Neural progenitor cell (in vitro differentiated cells): ENCODE measurements around the gene KIFC3. TPM values are rescaled to one million over a fixed set of nuclear protein-coding genes. Genes with fewer than 3 reads are reported as not detected.

Experiments used
- DNase-seq: peaks from one replicate; pipeline ENCODE4 v3.0.0-alpha.2; 2016; ENCODE audit warnings: low spot score
- H2AFZ ChIP-seq: fragments of 200-600 bp; sonication (generic); replicated peaks from 2 replicates; pipeline ENCODE4 v1.6.1; 2016; ENCODE audit warnings: antibody characterized with exemption
- H3F3A ChIP-seq: fragments of 200-600 bp; sonication (generic); 2 replicates; pipeline ENCODE4 v1.6.1; 2016; ENCODE audit warnings: antibody characterized with exemption, low read depth
- H3K27ac ChIP-seq: fragments of 200-600 bp; sonication (generic); 2 replicates; pipeline ENCODE4 v1.5.1; 2016; ENCODE audit warnings: mild to moderate bottlenecking
- H3K27me3 ChIP-seq: fragments of 200-600 bp; sonication (generic); 2 replicates; pipeline ENCODE4 v1.6.1; 2016; ENCODE audit warnings: mild to moderate bottlenecking, moderate library complexity
- H3K36me3 ChIP-seq: fragments of 200-600 bp; sonication (generic); 2 replicates; pipeline ENCODE4 v1.5.1; 2016
- H3K4me1 ChIP-seq: fragments of 200-600 bp; sonication (generic); 2 replicates; pipeline ENCODE4 v1.6.1; 2016; ENCODE audit warnings: mixed run types
- H3K4me2 ChIP-seq: fragments of 200-600 bp; sonication (generic); 2 replicates; pipeline ENCODE4 v1.6.1; 2016
- H3K4me3 ChIP-seq: fragments of 200-600 bp; sonication (generic); 2 replicates; pipeline ENCODE4 v1.5.1; 2016
- H3K79me2 ChIP-seq: fragments of 200-600 bp; sonication (generic); 2 replicates; pipeline ENCODE4 v1.6.1; 2016; ENCODE audit warnings: low read depth
- H3K9ac ChIP-seq: fragments of 200-600 bp; sonication (generic); 2 replicates; pipeline ENCODE4 v1.6.1; 2016
- H3K9me3 ChIP-seq: fragments of 200-600 bp; sonication (generic); 2 replicates; pipeline ENCODE4 v1.5.1; 2016; ENCODE audit warnings: low read depth
- H4K20me1 ChIP-seq: fragments of 200-600 bp; sonication (generic); 2 replicates; pipeline ENCODE4 v1.6.1; 2016; ENCODE audit warnings: low read depth
- H3K27ac Mint-ChIP-seq: 3 replicates; pipeline ENCODE4 v1.8.0; 2021; ENCODE audit warnings: mixed read lengths
- H3K27me3 Mint-ChIP-seq: 2 replicates; pipeline ENCODE4 v1.8.0; 2022; ENCODE audit warnings: low read depth, mild to moderate bottlenecking, inconsistent platforms, moderate library complexity, mixed read lengths; ENCODE audit not compliant: insufficient read depth
- H3K36me3 Mint-ChIP-seq: 3 replicates; pipeline ENCODE4 v1.8.0; 2021; ENCODE audit warnings: mixed read lengths
- H3K4me1 Mint-ChIP-seq: 3 replicates; pipeline ENCODE4 v1.8.0; 2021; ENCODE audit warnings: mixed read lengths
- H3K4me3 Mint-ChIP-seq: 3 replicates; pipeline ENCODE4 v1.8.0; 2021; ENCODE audit warnings: mild to moderate bottlenecking, moderate library complexity, mixed read lengths
- H3K9me3 Mint-ChIP-seq: 3 replicates; pipeline ENCODE4 v1.8.0; 2020; ENCODE audit warnings: mixed read lengths
- CTCF ChIP-seq: fragments of 200-600 bp; sonication (generic); IDR thresholded peaks from 2 replicates; pipeline ENCODE4 v1.5.1; 2017; ENCODE audit warnings: antibody characterized with exemption, mild to moderate bottlenecking
- EZH2 ChIP-seq: fragments of 200-600 bp; sonication (generic); IDR thresholded peaks from 2 replicates; pipeline ENCODE4 v1.6.1; 2017; ENCODE audit warnings: antibody characterized with exemption, mild to moderate bottlenecking, moderate library complexity
- EZH2phosphoT487 ChIP-seq: fragments of 200-600 bp; sonication (generic); IDR thresholded peaks from 2 replicates; pipeline ENCODE4 v1.6.1; 2017; ENCODE audit warnings: antibody characterized with exemption
- total RNA-seq: library from RNA; depleted of rRNA; stranded (reverse); fragments of >200 nt; gene quantifications from 2 replicates; pipeline ENCODE4 v1.2.3, GENCODE V29; 2015; ENCODE audit warnings: low replicate concordance

Gene KIFC3
- total RNA-seq, 1 donor from 2014 or later: 0.28 TPM

DNA sequence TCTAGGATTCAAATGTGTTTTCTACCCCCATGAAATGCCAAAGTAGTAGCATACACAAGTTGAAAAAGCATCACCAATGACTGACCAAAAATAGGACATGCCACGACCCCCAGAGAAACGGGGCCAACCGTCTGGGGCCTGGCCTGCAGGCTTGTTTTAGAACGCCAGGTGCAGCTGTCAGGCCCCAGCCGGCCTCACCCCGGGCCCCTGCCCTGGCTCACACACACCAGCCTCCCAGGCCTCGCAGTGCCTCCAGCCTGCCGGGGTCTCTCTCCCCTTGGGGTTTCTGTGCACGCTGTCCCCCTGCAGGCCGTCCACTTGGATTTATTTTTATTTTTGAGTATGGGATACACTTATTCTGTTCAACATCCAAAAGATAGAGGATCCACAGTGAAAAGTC, 58.8 kb downstream of the KIFC3 start:
- no peaks in the 10 kb centered on the region for H3K36me3 ChIP-seq
- H3K27ac ChIP-seq: no peak overlapping the region
- H3K4me1 ChIP-seq: peaks cover 9% of the 10 kb centered on the region
- TF ChIP-seq CTCF (no peak), EZH2phosphoT487 (no peak), EZH2 (no peak)
- no peak overlapping the region for H3K27ac Mint-ChIP-seq
- no peak overlapping the region for H3K9ac ChIP-seq
- peaks cover 5% of the 10 kb centered on the region for H3K4me1 Mint-ChIP-seq
- H3F3A ChIP-seq: peaks cover 4% of the 10 kb centered on the region
- no peak overlapping the region for H3K4me3 ChIP-seq
- H3K27me3 ChIP-seq: no peaks in the 10 kb centered on the region
- no peak overlapping the region for H2AFZ ChIP-seq
- H3K4me2 ChIP-seq: no peak overlapping the region
- no peak for DNase-seq
- no peaks in the 10 kb centered on the region for H3K9me3 ChIP-seq
- no peaks in the 10 kb centered on the region for H3K27me3 Mint-ChIP-seq
- no peak overlapping the region for H3K4me3 Mint-ChIP-seq
- no peaks in the 10 kb centered on the region for H4K20me1 ChIP-seq
- no peaks in the 10 kb centered on the region for H3K9me3 Mint-ChIP-seq
- peaks cover 6% of the 10 kb centered on the region for H3K36me3 Mint-ChIP-seq
- no peaks in the 10 kb centered on the region for H3K79me2 ChIP-seq

GRCh38 chr16:57742543-57742942, 59.7 kb downstream of the KIFC3 start:
- peaks cover 6% of the 10 kb centered on the region for H3K4me1 ChIP-seq
- H3K27me3 Mint-ChIP-seq: no peaks in the 10 kb centered on the region
- H3K9me3 Mint-ChIP-seq: no peaks in the 10 kb centered on the region
- no peaks in the 10 kb centered on the region for H3K79me2 ChIP-seq
- no peak overlapping the region for H3K4me2 ChIP-seq
- no peak overlapping the region for H3K27ac ChIP-seq
- no peaks in the 10 kb centered on the region for H4K20me1 ChIP-seq
- H3K36me3 Mint-ChIP-seq: peaks cover 6% of the 10 kb centered on the region
- no peak overlapping the region for H3K9ac ChIP-seq
- no peaks in the 10 kb centered on the region for H3K36me3 ChIP-seq
- no peak for DNase-seq
- no peak overlapping the region for H3K27ac Mint-ChIP-seq
- no peaks in the 10 kb centered on the region for H3K27me3 ChIP-seq
- no peak overlapping the region for H2AFZ ChIP-seq
- TF ChIP-seq CTCF (no peak), EZH2phosphoT487 (no peak), EZH2 (no peak)
- H3K9me3 ChIP-seq: no peaks in the 10 kb centered on the region
- H3K4me3 Mint-ChIP-seq: no peak overlapping the region
- peaks cover 4% of the 10 kb centered on the region for H3F3A ChIP-seq
- peaks cover 8% of the 10 kb centered on the region for H3K4me1 Mint-ChIP-seq
- no peak overlapping the region for H3K4me3 ChIP-seq

GRCh38 chr16:57741660-57742191, 60.6 kb downstream of the KIFC3 start:
- no peak for DNase-seq
- H3K9me3 Mint-ChIP-seq: no peaks in the 10 kb centered on the region
- no peaks in the 10 kb centered on the region for H3K27me3 ChIP-seq
- peaks cover 6% of the 10 kb centered on the region for H3K36me3 Mint-ChIP-seq
- no peaks in the 10 kb centered on the region for H3K36me3 ChIP-seq
- H3K4me1 ChIP-seq: no peaks in the 10 kb centered on the region
- no peak overlapping the region for H3K9ac ChIP-seq
- no peak overlapping the region for H3K4me3 ChIP-seq
- no peaks in the 10 kb centered on the region for H3F3A ChIP-seq
- no peak overlapping the region for H3K27ac ChIP-seq
- TF ChIP-seq EZH2phosphoT487: no peak
- no peak for TF ChIP-seq CTCF
- TF ChIP-seq EZH2: no peak
- no peaks in the 10 kb centered on the region for H3K9me3 ChIP-seq
- no peak overlapping the region for H3K27ac Mint-ChIP-seq
- peaks cover 9% of the 10 kb centered on the region for H3K4me1 Mint-ChIP-seq
- no peaks in the 10 kb centered on the region for H4K20me1 ChIP-seq
- no peaks in the 10 kb centered on the region for H3K27me3 Mint-ChIP-seq
- H3K4me2 ChIP-seq: no peak overlapping the region
- no peaks in the 10 kb centered on the region for H3K79me2 ChIP-seq
- no peak overlapping the region for H2AFZ ChIP-seq
- no peak overlapping the region for H3K4me3 Mint-ChIP-seq
